Vagina (tissue), 2 donors: ENCODE results near the gene KLK2. TPM values are rescaled to one million over a fixed set of nuclear protein-coding genes. Genes with fewer than 3 reads are reported as not detected.
"Not testable (repeated sequence)": the region's sequence is repeated elsewhere in the genome, so short reads cannot be mapped to it uniquely, and the experiment has no call there.

Experiments
- DNase-seq, 2 donors: peaks; one replicate each; pipeline ENCODE4 v3.0.0-alpha.2; 2017; ENCODE audit errors: extremely low spot score in 2 of 2
- H3K27ac ChIP-seq: fragments of 200-600 bp; sonication (generic); one replicate; pipeline ENCODE4 v1.5.1; 2019
- H3K27me3 ChIP-seq: fragments of 200-600 bp; sonication (generic); one replicate; pipeline ENCODE4 v1.5.1; 2019
- H3K36me3 ChIP-seq, 2 donors: fragments of 200-600 bp; sonication (generic); one replicate each; pipeline ENCODE4 v1.5.1; 2017 to 2019
- H3K4me1 ChIP-seq: fragments of 200-600 bp; sonication (generic); one replicate; pipeline ENCODE4 v1.5.1; 2019
- H3K4me3 ChIP-seq, 2 donors: fragments of 200-600 bp; sonication (generic); 1 replicate in 1 of 2; 2 replicates in 1 of 2; pipeline ENCODE4 v1.5.1; 2016 to 2019
- H3K9me3 ChIP-seq: fragments of 200-600 bp; sonication (generic); one replicate; pipeline ENCODE4 v1.5.1; 2019
- CTCF ChIP-seq, 3 experiments: fragments of 450-650 bp in 2 of 3; fragments of 200-600 bp in 1 of 3; sonication (generic) in 1 of 3; IDR thresholded peaks; one replicate each; pipeline ENCODE4 v1.5.1; 2017 to 2019; ENCODE audit warnings: antibody characterized with exemption in 3 of 3, mild to moderate bottlenecking in 2 of 3, moderate library complexity in 2 of 3
- POLR2A ChIP-seq, 2 donors: fragments of 450-650 bp; IDR thresholded peaks; one replicate each; pipeline ENCODE4 v1.6.1; 2017; ENCODE audit warnings: antibody characterized with exemption in 2 of 2, mild to moderate bottlenecking in 2 of 2, moderate library complexity in 2 of 2
- POLR2AphosphoS5 ChIP-seq, 2 donors: sonication (generic); formaldehyde crosslinking; IDR thresholded peaks; one replicate each; pipeline ENCODE4 v1.9.0; 2017; ENCODE audit warnings: antibody characterized with exemption in 2 of 2, mild to moderate bottlenecking in 2 of 2, low read depth in 1 of 2; ENCODE audit not compliant: insufficient read depth in 1 of 2
- intact Hi-C: fragments of 100-400 bp; cut with DNase I; formaldehyde crosslinking; loops from one replicate; pipeline ENCODE4 v1.15.1; 2023
- total RNA-seq: library from RNA; depleted of rRNA; stranded (reverse); fragments of >200 nt; gene quantifications from one replicate; pipeline ENCODE4 v1.2.3, GENCODE V29; 2016

KLK2 gene
- total RNA-seq, 1 donor from 2014 or later = not detected

- intact Hi-C loops = no loop called here
- Histone ChIP-seq H3K9me3 (no peaks in the 10 kb centered on the region), H3K27me3 (no peaks in the 10 kb centered on the region), H3K36me3 (no peaks in the 10 kb centered on the region), H3K4me1 (no peaks in the 10 kb centered on the region), H3K27ac (no peak overlapping the region), H3K4me3 (no peak overlapping the region)
- DNase-seq = no peak
- TF ChIP-seq POLR2AphosphoS5 (IDR thresholded peaks at IDR 0.05; ENCODE audit: insufficient read depth in 1 of 2, low read depth in 1 of 2) (no peak), CTCF (IDR thresholded peaks at IDR 0.05) (no peak), POLR2A (IDR thresholded peaks at IDR 0.05) (no peak)
Observed at GRCh38 chr19:50891253-50891625, 18.0 kb downstream of the KLK2 start.

GRCh38 chr19:50893047-50893736 is 20.0 kb downstream of the KLK2 start:
- H3K36me3 ChIP-seq = no peaks in the 10 kb centered on the region
- no peaks in the 10 kb centered on the region for H3K9me3 ChIP-seq
- H3K27ac ChIP-seq = no peak overlapping the region
- intact Hi-C loops = no loop called here
- no peaks in the 10 kb centered on the region for H3K4me1 ChIP-seq
- H3K4me3 ChIP-seq = no peak overlapping the region
- TF ChIP-seq POLR2A (IDR thresholded peaks at IDR 0.05) (no peak), POLR2AphosphoS5 (IDR thresholded peaks at IDR 0.05; ENCODE audit: insufficient read depth in 1 of 2, low read depth in 1 of 2) (no peak), CTCF (IDR thresholded peaks at IDR 0.05) (no peak)
- DNase-seq = no peak
- H3K27me3 ChIP-seq = no peaks in the 10 kb centered on the region

GRCh38 chr19:50894478-50895356 is 21.5 kb downstream of the KLK2 start:
- H3K4me3 ChIP-seq = no peak overlapping the region
- H3K9me3 ChIP-seq = no peaks in the 10 kb centered on the region
- no peaks in the 10 kb centered on the region for H3K27me3 ChIP-seq
- intact Hi-C loops = no loop called here
- no peaks in the 10 kb centered on the region for H3K4me1 ChIP-seq
- no peak overlapping the region for H3K27ac ChIP-seq
- no peak for DNase-seq
- no peaks in the 10 kb centered on the region for H3K36me3 ChIP-seq
- TF ChIP-seq POLR2AphosphoS5 (IDR thresholded peaks at IDR 0.05; ENCODE audit: insufficient read depth in 1 of 2, low read depth in 1 of 2) (no peak), POLR2A (IDR thresholded peaks at IDR 0.05) (no peak), CTCF (IDR thresholded peaks at IDR 0.05) (no peak)

- H3K27ac ChIP-seq, H3K36me3 ChIP-seq, DNase-seq, H3K9me3 ChIP-seq, H3K4me1 ChIP-seq, intact Hi-C loops, H3K4me3 ChIP-seq, H3K27me3 ChIP-seq: not testable (repeated sequence)
Observed at GRCh38 chr19:50896089-50896590, 22.9 kb downstream of the KLK2 start.

- Histone ChIP-seq H3K4me1 (no peaks in the 10 kb centered on the region), H3K36me3 (no peaks in the 10 kb centered on the region), H3K27ac (no peak overlapping the region), H3K27me3 (no peaks in the 10 kb centered on the region), H3K4me3 (no peak overlapping the region), H3K9me3 (no peaks in the 10 kb centered on the region)
- intact Hi-C loops = no loop called here
- TF ChIP-seq CTCF (IDR thresholded peaks at IDR 0.05) (no peak), POLR2AphosphoS5 (IDR thresholded peaks at IDR 0.05; ENCODE audit: insufficient read depth in 1 of 2, low read depth in 1 of 2) (peak in 1 of 2 donors; percentile 56)
- DNase-seq = no peak
Observed at GRCh38 chr19:50896591-50897190, 23.5 kb downstream of the KLK2 start.
